Aorta (tissue), 5 donors: Measurements from ENCODE around the gene AKT3. TPM values are rescaled to one million over a fixed set of nuclear protein-coding genes. Genes with fewer than 3 reads are reported as not detected.

Experiments used
- ATAC-seq: fragments of 200-7000 bp; cut with Tn5 transposase; one replicate; pipeline ENCODE4 v1.9.1; 2022; ENCODE audit warnings: moderate library complexity; ENCODE audit not compliant: low FRiP score
- DNase-seq, 2 donors: peaks; one replicate each; pipeline ENCODE4 v3.0.0-alpha.2; 2020
- H3K27ac ChIP-seq, 2 donors: one replicate each; pipeline ENCODE4 v1.5.1; 2013; ENCODE audit warnings: low read length in 2 of 2, mild to moderate bottlenecking in 2 of 2, moderate library complexity in 2 of 2, control low read depth in 1 of 2, inconsistent platforms in 1 of 2, low read depth in 1 of 2
- H3K27me3 ChIP-seq, 2 donors: one replicate each; pipeline ENCODE4 v1.6.1; 2013; ENCODE audit warnings: control low read depth in 1 of 2, low read length in 1 of 2, mild to moderate bottlenecking in 1 of 2, moderate library complexity in 1 of 2; ENCODE audit not compliant: insufficient read depth in 2 of 2, control insufficient read depth in 1 of 2
- H3K36me3 ChIP-seq, 2 donors: one replicate each; pipeline ENCODE4 v1.6.1; 2013; ENCODE audit warnings: control low read depth in 1 of 2, low read length in 1 of 2, mild to moderate bottlenecking in 1 of 2; ENCODE audit not compliant: insufficient read depth in 2 of 2, control insufficient read depth in 1 of 2
- H3K4me1 ChIP-seq, 2 donors: one replicate each; pipeline ENCODE4 v1.6.1; 2013; ENCODE audit warnings: low read length in 2 of 2, control low read depth in 1 of 2, mild to moderate bottlenecking in 1 of 2, moderate library complexity in 1 of 2; ENCODE audit not compliant: insufficient read depth in 2 of 2, control insufficient read depth in 1 of 2
- H3K4me3 ChIP-seq, 2 donors: one replicate each; pipeline ENCODE4 v1.5.1; 2013; ENCODE audit warnings: low read length in 2 of 2, control low read depth in 1 of 2, mild to moderate bottlenecking in 1 of 2
- H3K9me3 ChIP-seq: one replicate; pipeline ENCODE4 v1.6.1; 2013; ENCODE audit warnings: mild to moderate bottlenecking, low read length; ENCODE audit not compliant: control insufficient read depth
- WGBS, 2 donors: extraction: QIAGEN DNeasy Blood & Tissue Kit; methylation state at CpG; one replicate each; pipeline ENCODE4 v1.1.7; 2013; 5-methylcytosine and 5-hydroxymethylcytosine counted together
- intact Hi-C, 2 donors: fragments of 100-400 bp; cut with DNase I; formaldehyde crosslinking; loops; one replicate each; pipeline versions ENCODE4 v1.14.2 to v1.15.0; 2022
- polyA plus RNA-seq, 2 donors: library from polyadenylated mRNA; stranded (reverse); fragments of 200-250 nt; gene quantifications; one replicate each; pipeline ENCODE4 v1.2.3, GENCODE V29; 2013
- total RNA-seq, 2 donors: library from RNA; stranded (reverse); fragmentation: NEBNext Ultra II Directional; extraction: Animal tissue kit (Norgen Biotek cat#: 25700); gene quantifications; one replicate each; pipeline ENCODE4 v1.2.1, GENCODE V29; 2021
- donor health status: healthy with polysubstance abuse.
- donor health status: Bipolar disorder and iron deficiency.
- donor health status: DM: no; HTN: no; CAD: no.
- donor health status: DM: no; HTN: no; CAD: no.
- donor health status: DM: yes; HTN: yes; CAD: no.

The AKT3 gene
- total and polyA plus RNA-seq, 4 donors: 18.6 to 177 (median 104) TPM

DNA sequence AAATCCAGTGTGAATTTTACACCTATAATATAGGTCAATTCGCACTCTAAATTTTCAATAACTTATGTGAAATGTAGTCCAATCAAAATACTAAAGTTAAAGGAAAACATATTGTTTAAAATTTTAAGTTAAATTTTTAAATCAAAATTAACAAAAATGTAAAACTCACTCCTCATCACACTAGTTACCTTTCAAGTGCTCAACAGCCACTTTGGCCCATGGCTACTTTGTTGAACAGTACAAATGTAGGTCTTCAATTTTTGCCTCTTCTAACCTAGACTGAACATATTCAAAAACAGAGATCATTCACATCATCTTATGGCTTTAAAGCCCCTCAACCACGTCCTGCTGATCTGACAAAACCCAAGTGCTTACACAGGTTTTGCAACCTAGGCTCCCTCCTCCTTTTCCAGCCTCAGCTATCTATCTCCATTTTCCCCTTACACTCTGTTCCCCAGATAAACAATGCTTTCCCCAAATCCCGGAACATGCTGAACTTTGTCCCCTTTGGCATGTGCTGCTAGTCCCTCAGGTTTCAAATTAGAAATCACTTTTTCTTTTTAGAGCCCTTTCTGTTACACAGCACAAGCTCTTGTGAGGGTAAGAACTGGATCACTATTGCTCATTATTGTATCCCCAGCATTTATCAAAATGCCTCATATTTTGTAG is 110.6 kb downstream of the AKT3 start:
- Histone ChIP-seq H3K4me3 (no peak overlapping the region), H3K27me3 (no peaks in the 10 kb centered on the region), H3K27ac (no peak overlapping the region), H3K4me1 (no peaks in the 10 kb centered on the region), H3K9me3 (no peaks in the 10 kb centered on the region), H3K36me3 (no peaks in the 10 kb centered on the region)
- DNase-seq: no peak
- WGBS, 2 donors: 64 to 67% methylated on average over 3 of the region's 3 CpGs
- ATAC-seq: no peak
- intact Hi-C loops: loop anchor here in 1 of 2 donors (10.0 kb wide), 1 partner anchor 535 kb away; no protein-coding TSS in a partner anchor

- no peaks in the 10 kb centered on the region for H3K36me3 ChIP-seq
- no peaks in the 10 kb centered on the region for H3K9me3 ChIP-seq
- intact Hi-C loops: no loop called here
- no peak overlapping the region for H3K4me3 ChIP-seq
- ATAC-seq (no peak), DNase-seq (no peak)
- no peaks in the 10 kb centered on the region for H3K4me1 ChIP-seq
- 73 to 83% methylated on average over 1 of the region's 1 CpG for WGBS, 2 donors
- H3K27ac ChIP-seq: no peak overlapping the region
- H3K27me3 ChIP-seq: no peaks in the 10 kb centered on the region
Observed at GRCh38 chr1:243738020-243738419, 112.0 kb downstream of the AKT3 start.

DNA sequence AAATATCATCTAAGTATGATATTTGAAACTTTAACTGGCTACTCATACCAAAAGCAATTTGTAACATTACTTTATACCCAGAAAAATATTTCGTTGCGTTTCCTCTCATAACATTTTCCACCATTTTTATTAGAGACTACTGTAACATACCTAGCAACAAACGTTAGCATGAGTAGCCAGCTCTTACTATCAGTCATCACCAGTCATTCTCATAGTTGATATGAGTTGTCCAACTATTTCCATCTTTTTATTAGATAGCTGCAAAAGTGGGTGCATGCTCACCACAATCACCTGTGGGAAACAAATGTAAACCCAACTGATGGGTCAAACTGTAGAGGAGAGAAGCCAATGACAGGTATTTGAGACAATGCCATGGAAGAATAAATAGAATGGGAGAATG is 114.6 kb downstream of the AKT3 start:
- ATAC-seq: no peak
- Histone ChIP-seq H3K4me1 (peaks cover 0 to 2% of the 10 kb centered on the region in 2 donors), H3K27me3 (no peaks in the 10 kb centered on the region), H3K9me3 (no peaks in the 10 kb centered on the region), H3K27ac (no peak overlapping the region), H3K36me3 (no peaks in the 10 kb centered on the region), H3K4me3 (no peak overlapping the region)
- intact Hi-C loops: no loop called here
- 50 to 59% methylated on average over 3 of the region's 3 CpGs for WGBS, 2 donors
- no peak for DNase-seq

DNA sequence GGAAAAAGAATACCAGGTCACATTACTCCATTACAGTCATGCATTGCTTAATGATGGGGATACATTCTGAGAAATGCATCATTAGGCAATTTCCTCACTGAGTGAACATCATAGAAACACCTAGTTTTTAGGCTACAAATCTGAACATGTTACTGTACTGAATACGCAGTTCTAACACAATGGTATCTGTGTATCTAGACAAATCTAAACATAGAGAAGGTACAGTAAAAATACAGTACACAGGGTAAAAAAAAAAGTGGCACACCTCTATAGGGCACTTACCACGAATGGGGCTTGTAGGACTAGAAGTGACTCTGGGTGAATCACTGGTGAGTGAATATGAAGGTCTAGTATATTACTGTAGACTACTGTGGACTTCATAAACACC is 115.7 kb downstream of the AKT3 start:
- intact Hi-C loops: no loop called here
- Histone ChIP-seq H3K4me1 (peaks cover 0 to 2% of the 10 kb centered on the region in 2 donors), H3K27ac (no peak overlapping the region), H3K4me3 (no peak overlapping the region), H3K9me3 (no peaks in the 10 kb centered on the region), H3K36me3 (no peaks in the 10 kb centered on the region), H3K27me3 (no peaks in the 10 kb centered on the region)
- ATAC-seq (no peak), DNase-seq (no peak)
- 60 to 61% methylated on average over 2 of the region's 2 CpGs for WGBS, 2 donors

DNA sequence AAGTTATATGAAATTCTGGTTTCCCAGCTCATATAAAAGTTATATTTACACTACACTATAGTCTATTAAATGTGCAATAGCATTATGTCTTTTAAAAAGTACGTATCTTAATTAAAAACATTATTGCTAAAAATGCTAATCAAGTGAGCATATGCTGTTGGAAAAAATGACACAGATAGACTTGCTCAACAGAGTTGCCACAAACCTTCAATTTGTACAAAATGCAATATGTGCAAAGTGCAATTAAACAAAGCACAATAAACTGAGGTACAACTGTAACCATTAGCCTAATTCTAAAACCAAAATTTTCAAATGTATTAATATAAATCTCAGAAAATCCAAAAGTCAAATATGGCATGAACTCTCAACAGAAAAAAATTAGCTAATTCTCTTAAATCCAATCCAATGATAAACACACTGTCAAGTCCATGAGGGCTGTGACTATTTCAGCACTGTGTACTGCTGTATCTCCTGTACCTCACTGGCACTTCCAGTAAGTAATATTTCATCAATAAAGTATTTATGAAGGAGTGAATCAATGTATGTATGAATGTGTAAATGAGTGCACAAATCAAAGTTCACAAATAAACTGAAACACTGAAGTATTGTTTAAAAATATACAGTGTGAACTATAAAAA is 116.3 kb downstream of the AKT3 start:
- intact Hi-C loops: no loop called here
- ATAC-seq: no peak

DNA sequence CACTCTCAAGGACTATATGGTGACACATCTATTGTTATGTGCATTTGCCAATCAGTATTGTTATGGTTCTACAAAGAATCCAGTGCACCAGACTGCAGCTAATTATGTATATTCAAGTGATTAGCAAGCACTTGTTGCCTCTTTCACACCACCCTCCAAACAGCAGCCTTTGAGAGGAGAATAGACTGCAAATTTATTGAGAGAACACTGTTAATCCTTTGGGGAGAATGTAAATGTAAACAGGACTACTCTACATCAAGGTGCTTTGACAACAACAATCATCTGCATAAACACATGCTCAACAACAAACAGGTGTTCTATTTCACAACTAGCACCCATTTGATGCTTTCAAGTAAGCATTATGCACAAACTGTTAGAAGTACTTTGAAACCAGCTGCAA is 117.4 kb downstream of the AKT3 start:
- Histone ChIP-seq H3K36me3 (no peaks in the 10 kb centered on the region), H3K27ac (no peak overlapping the region), H3K4me1 (peaks cover 0 to 2% of the 10 kb centered on the region in 2 donors), H3K9me3 (no peaks in the 10 kb centered on the region), H3K27me3 (no peaks in the 10 kb centered on the region), H3K4me3 (no peak overlapping the region)
- DNase-seq: no peak
- intact Hi-C loops: no loop called here
- ATAC-seq: no peak

More for the DNA sequence above, 116.3 kb downstream of the AKT3 start:
- no peaks in the 10 kb centered on the region for H3K9me3 ChIP-seq
- no peak overlapping the region for H3K4me3 ChIP-seq
- no peaks in the 10 kb centered on the region for H3K27me3 ChIP-seq
- H3K4me1 ChIP-seq: peaks cover 0 to 2% of the 10 kb centered on the region in 2 donors
- no peaks in the 10 kb centered on the region for H3K36me3 ChIP-seq
- no peak overlapping the region for H3K27ac ChIP-seq
- no peak for DNase-seq
- WGBS, 2 donors: 98% methylated on average over 1 of the region's 1 CpG

- H3K27me3 ChIP-seq: no peaks in the 10 kb centered on the region
- H3K27ac ChIP-seq: no peak overlapping the region
- H3K4me1 ChIP-seq: peaks cover 0 to 2% of the 10 kb centered on the region in 2 donors
- 84% methylated on average over 5 of the region's 5 CpGs for WGBS, 2 donors
- DNase-seq (peak in 1 of 2 donors; percentile 45), ATAC-seq (no peak)
- no peak overlapping the region for H3K4me3 ChIP-seq
- no peaks in the 10 kb centered on the region for H3K9me3 ChIP-seq
- no peaks in the 10 kb centered on the region for H3K36me3 ChIP-seq
- intact Hi-C loops: no loop called here
Observed at GRCh38 chr1:243731974-243732625, 117.9 kb downstream of the AKT3 start.

DNA sequence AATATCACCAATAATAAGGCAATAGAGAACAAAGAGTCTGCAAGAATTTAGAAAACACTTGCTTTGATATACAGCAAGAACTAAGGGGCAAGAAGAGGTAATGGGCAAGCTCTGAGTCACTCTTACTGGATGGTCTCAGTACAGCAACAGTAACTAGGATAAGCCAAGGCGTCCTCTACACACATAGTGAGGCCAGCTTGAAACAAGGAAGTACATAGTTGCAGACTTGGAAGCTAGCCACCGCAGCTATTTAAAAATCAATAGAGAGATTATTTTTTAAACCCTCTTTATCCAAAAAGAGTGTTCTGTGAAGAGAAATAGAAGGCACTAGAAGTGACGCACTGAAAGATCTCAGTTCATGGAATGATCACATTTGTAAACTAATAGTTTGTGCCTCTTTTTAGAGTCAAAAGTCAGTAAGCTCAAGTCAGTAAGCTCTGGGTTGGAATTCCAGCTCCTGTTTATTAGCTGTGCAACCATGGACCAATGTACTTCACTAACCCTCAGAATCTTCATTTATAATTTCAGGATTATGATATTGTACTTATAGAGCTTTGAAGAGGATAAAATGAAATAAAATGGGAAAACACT is 118.6 kb downstream of the AKT3 start:
- ATAC-seq (peak; percentile 80), DNase-seq (peak in 1 of 2 donors; percentile 73)
- H3K9me3 ChIP-seq: no peaks in the 10 kb centered on the region
- no peaks in the 10 kb centered on the region for H3K27me3 ChIP-seq
- H3K4me1 ChIP-seq: peaks cover 0 to 4% of the 10 kb centered on the region in 2 donors
- WGBS, 2 donors: 32 to 35% methylated on average over 3 of the region's 3 CpGs
- intact Hi-C loops: no loop called here
- no peak overlapping the region for H3K27ac ChIP-seq
- no peaks in the 10 kb centered on the region for H3K36me3 ChIP-seq
- H3K4me3 ChIP-seq: no peak overlapping the region
